ENCODE data around the gene DHH. TPM values are rescaled to one million over a fixed set of nuclear protein-coding genes. Genes with fewer than 3 reads are reported as not detected.
A peak's percentile ranks its signal among the peaks of the same experiment; 100 is the strongest.
"Not testable (repeated sequence)": the region's sequence is repeated elsewhere in the genome, so short reads cannot be mapped to it uniquely, and the experiment has no call there.

The DHH gene
- total and polyA plus RNA-seq, 4 donors: 0.16 to 2.6 (median 0.95) TPM

DNA sequence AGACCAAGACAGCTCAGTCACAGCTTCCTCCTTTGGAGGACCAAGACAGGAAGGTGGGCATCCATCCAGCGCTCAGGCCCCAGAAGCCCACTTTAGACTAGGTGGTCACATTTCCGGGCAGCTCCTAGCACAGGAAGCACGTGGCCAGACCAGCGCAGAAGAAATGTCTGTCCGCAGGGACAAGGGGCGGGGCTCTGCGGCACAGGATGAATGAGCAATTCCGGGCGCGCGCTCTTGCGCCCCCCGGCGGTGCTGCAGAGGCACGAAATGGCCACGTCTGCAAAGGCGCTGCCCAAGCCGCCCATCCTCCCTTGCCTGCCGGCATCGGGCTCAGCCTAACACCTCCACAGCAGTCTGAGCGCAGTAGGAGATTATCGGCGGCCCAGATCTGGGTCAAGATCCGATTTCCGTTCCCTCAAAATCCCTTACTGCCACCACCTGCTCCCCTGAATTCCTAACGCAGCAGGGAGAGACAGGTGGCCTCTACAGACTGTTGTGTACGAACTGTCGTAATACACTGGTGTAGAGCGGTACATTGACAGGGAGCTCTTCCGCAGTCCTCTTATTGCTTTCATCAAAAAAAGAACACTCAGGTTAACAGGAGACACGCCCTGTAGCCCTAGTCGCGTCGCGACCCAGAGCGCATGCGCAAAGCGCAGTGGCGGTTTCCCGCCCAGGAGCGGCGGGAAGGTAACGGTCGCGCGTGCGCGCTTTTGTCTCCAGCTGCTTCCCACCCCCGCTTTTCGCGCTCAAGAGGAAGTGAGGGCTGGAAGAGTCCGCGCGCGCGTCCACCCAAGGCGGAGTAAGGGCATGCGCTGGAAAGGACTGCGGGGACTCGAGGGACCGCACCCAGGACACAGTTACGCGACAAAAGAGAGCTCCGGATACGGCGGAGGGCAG lies 35.8 kb upstream of the DHH start:
- H3K9me3 ChIP-seq (ENCODE audit: control insufficient read depth in 4 of 4, insufficient read depth in 3 of 4, low read length in 3 of 4): no peaks in the 10 kb centered on the region
- DNase-seq (peak; percentile 91 to 96 (median 94)), ATAC-seq (ENCODE audit: insufficient read depth, low FRiP score) (peak; percentile 82)
- peak overlapping the region; percentile 72 to 97 for H3K9ac ChIP-seq (ENCODE audit: insufficient read depth in 1 of 2, low read length in 2 of 2)
- H3K4me3 ChIP-seq: peak overlapping the region; percentile 79
- peak; percentile 59 for TF ChIP-seq CTCF (IDR thresholded peaks at IDR 0.05; ENCODE audit: control extremely low read depth, extremely low read depth)
- H3K36me3 ChIP-seq (ENCODE audit: control insufficient read depth in 4 of 4, insufficient read depth in 4 of 4, low read length in 4 of 4): peaks cover 12 to 33% (median 19%) of the 10 kb centered on the region in 4 donors
- WGBS, 2 donors: 0% methylated on average over 61 to 66 of the region's 66 CpGs
- H3K27me3 ChIP-seq (ENCODE audit: control insufficient read depth in 3 of 3, insufficient read depth in 3 of 3, low read length in 2 of 3): no peaks in the 10 kb centered on the region
- peaks cover 0 to 29% (median 5%) of the 10 kb centered on the region in 5 donors for H3K4me1 ChIP-seq (ENCODE audit: control insufficient read depth in 5 of 5, insufficient read depth in 5 of 5, low read length in 5 of 5)
- peak overlapping the region; percentile 98 for H3K27ac ChIP-seq (ENCODE audit: low read depth in 1 of 2, low read length in 1 of 2)

DNA sequence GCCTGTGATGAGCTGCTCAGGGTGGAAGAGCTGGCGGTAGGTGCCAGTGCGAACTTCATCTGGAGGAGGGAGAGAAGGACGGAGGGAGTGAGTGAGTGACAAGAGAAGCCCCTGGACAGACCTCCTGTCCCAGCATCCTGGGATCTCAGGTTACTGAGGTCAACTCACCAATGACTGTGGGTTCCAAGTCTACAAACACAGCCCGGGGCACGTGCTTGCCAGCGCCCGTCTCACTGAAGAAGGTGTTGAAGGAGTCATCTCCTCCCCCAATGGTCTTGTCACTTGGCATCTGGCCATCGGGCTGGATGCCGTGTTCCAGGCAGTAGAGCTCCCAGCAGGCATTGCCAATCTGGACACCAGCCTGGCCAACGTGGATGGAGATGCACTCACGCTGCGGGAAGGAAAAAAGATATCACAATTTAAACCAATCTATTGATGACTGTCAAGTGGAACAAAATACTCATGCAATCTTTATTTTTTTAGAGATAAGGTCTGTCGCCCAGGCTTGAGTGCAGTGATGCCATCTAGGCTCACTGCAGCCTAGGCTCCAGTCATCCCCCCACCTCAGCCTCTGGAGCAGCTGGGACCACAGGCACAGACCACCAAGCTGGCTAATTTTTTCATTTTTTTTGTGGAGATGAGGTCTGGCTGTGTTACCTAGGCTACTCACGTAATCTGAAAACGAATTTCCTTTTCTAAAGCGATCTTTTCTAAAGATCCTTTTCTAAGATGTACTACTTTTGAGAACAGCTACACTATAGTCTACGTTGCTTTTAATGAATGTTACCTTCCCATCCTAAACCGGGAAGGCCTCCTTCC lies 34.9 kb upstream of the DHH start:
- no peak for ATAC-seq (ENCODE audit: insufficient read depth, low FRiP score)
- WGBS, 2 donors: 44 to 59% methylated on average over 18 of the region's 18 CpGs
- TF ChIP-seq CTCF (IDR thresholded peaks at IDR 0.05; ENCODE audit: control extremely low read depth, extremely low read depth): no peak
- Histone ChIP-seq H3K27ac (ENCODE audit: low read depth in 1 of 2, low read length in 1 of 2) (peak overlapping the region; percentile 85 to 98), H3K9ac (ENCODE audit: insufficient read depth in 1 of 2, low read length in 2 of 2) (peak overlapping the region in 1 of 2 donors; percentile 97), H3K27me3 (ENCODE audit: control insufficient read depth in 3 of 3, insufficient read depth in 3 of 3, low read length in 2 of 3) (no peaks in the 10 kb centered on the region), H3K4me1 (ENCODE audit: control insufficient read depth in 5 of 5, insufficient read depth in 5 of 5, low read length in 5 of 5) (peaks cover 0 to 29% (median 5%) of the 10 kb centered on the region in 5 donors), H3K4me3 (peak overlapping the region; percentile 27), H3K9me3 (ENCODE audit: control insufficient read depth in 4 of 4, insufficient read depth in 3 of 4, low read length in 3 of 4) (no peaks in the 10 kb centered on the region), H3K36me3 (ENCODE audit: control insufficient read depth in 4 of 4, insufficient read depth in 4 of 4, low read length in 4 of 4) (peaks cover 12 to 33% (median 19%) of the 10 kb centered on the region in 4 donors)
- DNase-seq: no peak

DNA sequence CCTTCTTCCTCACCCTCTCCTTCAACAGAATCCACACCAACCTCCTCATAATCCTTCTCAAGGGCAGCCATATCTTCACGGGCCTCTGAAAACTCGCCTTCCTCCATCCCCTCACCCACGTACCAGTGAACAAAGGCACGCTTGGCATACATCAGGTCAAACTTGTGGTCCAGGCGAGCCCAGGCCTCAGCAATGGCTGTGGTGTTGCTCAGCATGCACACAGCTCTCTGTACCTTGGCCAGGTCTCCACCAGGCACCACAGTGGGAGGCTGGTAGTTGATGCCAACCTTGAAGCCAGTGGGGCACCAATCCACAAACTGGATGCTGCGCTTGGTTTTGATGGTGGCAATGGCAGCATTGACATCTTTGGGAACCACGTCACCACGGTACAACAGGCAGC lies 33.4 kb upstream of the DHH start:
- DNase-seq; H3K27ac ChIP-seq (ENCODE audit: low read depth in 1 of 2, low read length in 1 of 2); H3K27me3 ChIP-seq (ENCODE audit: control insufficient read depth in 3 of 3, insufficient read depth in 3 of 3, low read length in 2 of 3); H3K4me3 ChIP-seq; ATAC-seq (ENCODE audit: insufficient read depth, low FRiP score); H3K9ac ChIP-seq (ENCODE audit: insufficient read depth in 1 of 2, low read length in 2 of 2); H3K9me3 ChIP-seq (ENCODE audit: control insufficient read depth in 4 of 4, insufficient read depth in 3 of 4, low read length in 3 of 4): not testable (repeated sequence)
- H3K36me3 ChIP-seq (ENCODE audit: control insufficient read depth in 4 of 4, insufficient read depth in 4 of 4, low read length in 4 of 4): peaks cover 12 to 33% (median 19%) of the 10 kb centered on the region in 4 donors
- 88 to 98% methylated on average over 7 to 8 of the region's 8 CpGs for WGBS, 2 donors
- H3K4me1 ChIP-seq (ENCODE audit: control insufficient read depth in 5 of 5, insufficient read depth in 5 of 5, low read length in 5 of 5): peaks cover 0 to 23% (median 5%) of the 10 kb centered on the region in 5 donors
